ENCODE results near the gene CEACAM19. TPM values are rescaled to one million over a fixed set of nuclear protein-coding genes. Genes with fewer than 3 reads are reported as not detected.
A peak's percentile ranks its signal among the peaks of the same experiment; 100 is the strongest.
"Not testable (repeated sequence)": the region's sequence is repeated elsewhere in the genome, so short reads cannot be mapped to it uniquely, and the experiment has no call there.

Gene CEACAM19
- total and polyA plus RNA-seq, 10 of the 15 experiments (the other 5 are each of a cell fraction or from before 2014, with no cell fraction given): 0.13 to 0.31 (median 0.17) TPM; not detected in 4

GRCh38 chr19:44682807-44683206 lies 11.5 kb downstream of the CEACAM19 start:
- Histone ChIP-seq H4K20me1 (ENCODE audit: control insufficient read depth, insufficient read depth) (no peaks in the 10 kb centered on the region), H3K4me2 (ENCODE audit: control insufficient read depth, insufficient read depth) (no peak overlapping the region), H3K27ac (ENCODE audit: control insufficient read depth, insufficient read depth) (no peak overlapping the region), H3K36me3 (ENCODE audit: control insufficient read depth in 2 of 2, insufficient read depth in 2 of 2, low read length in 1 of 2) (no peaks in the 10 kb centered on the region), H3K9me3 (replicated peaks; ENCODE audit: control insufficient read depth, insufficient read depth, low read length) (no peaks in the 10 kb centered on the region), H3K4me1 (ENCODE audit: control insufficient read depth, insufficient read depth, low read length) (peaks cover 33% of the 10 kb centered on the region), H3K9ac (ENCODE audit: control insufficient read depth, insufficient read depth, low read length) (no peak overlapping the region), H3K4me3 (no peak overlapping the region), H3K79me2 (ENCODE audit: control insufficient read depth, insufficient read depth, low read length) (no peaks in the 10 kb centered on the region), H3K27me3 (replicated peaks in 1 of 2; ENCODE audit: control insufficient read depth in 2 of 2, insufficient read depth in 2 of 2, low read length in 1 of 2) (no peaks in the 10 kb centered on the region), H2AFZ (ENCODE audit: control insufficient read depth, low read depth, low read length) (no peak overlapping the region)
- SMC1A ChIA-PET (ENCODE audit: uncharacterized antibody, unreplicated experiment): interaction anchor here (1.1 to 1.2 kb wide), 2 partner anchors 25 to 90 kb away, joined by 3 to 4 read pairs; no protein-coding TSS in a partner anchor
- CTCF ChIA-PET: interaction anchor here (0.7 to 1.2 kb wide), 3 partner anchors 26 to 92 kb away, joined by 3 read pairs; no protein-coding TSS in a partner anchor
- intact Hi-C loops (cut with micrococcal nuclease; ENCODE audit: unreplicated experiment): no loop called here
- in situ Hi-C loops (cut with MboI): no loop called here
- RAD21 ChIA-PET (ENCODE audit: unreplicated experiment): no interaction called here
- FAIRE-seq: no peak
- DNase-seq (ENCODE audit: low read depth, low spot score): no peak
- ATAC-seq: no peak; the same call in 1 of the 3 replicates
- 7% methylated on average over 2 of the region's 2 CpGs for WGBS (ENCODE audit: insufficient coverage, insufficient replicate concordance, low lambda C conversion rate, missing lambda C conversion rate)
- POLR2A ChIA-PET: no interaction called here
- no TSS peak for BruUV-seq (replicated peaks)
- TF ChIP-seq SPI1 (IDR thresholded peaks at IDR 0.05; ENCODE audit: borderline replicate concordance, insufficient read depth, low read depth, low read length): peak; percentile 7; the same call in 1 of the 2 replicates
- TF ChIP-seq RUNX3 (IDR thresholded peaks at IDR 0.05; ENCODE audit: low read length): peak; percentile 36; the same call in 1 of the 2 replicates
- TF ChIP-seq NR2C1 (IDR thresholded peaks at IDR 0.05): no peak
- peak; percentile 65 for TF ChIP-seq ZZZ3 (IDR thresholded peaks at IDR 0.05; ENCODE audit: control insufficient read depth, insufficient read length, low read depth)
- peak; percentile 37; the same call in 1 of the 2 replicates for TF ChIP-seq SMARCA5 (IDR thresholded peaks at IDR 0.05)

- no TSS peak for BruUV-seq (replicated peaks)
- no peak; the same call in 2 of the 3 replicates for ATAC-seq
Measured at GRCh38 chr19:44683434-44684210, 12.3 kb downstream of the CEACAM19 start.

GRCh38 chr19:44684396-44684795 lies 13.1 kb downstream of the CEACAM19 start:
- 74% methylated on average over 3 of the region's 3 CpGs for WGBS (ENCODE audit: insufficient coverage, insufficient replicate concordance, low lambda C conversion rate, missing lambda C conversion rate)
- H3K4me3 ChIP-seq; H3K4me2 ChIP-seq (ENCODE audit: control insufficient read depth, insufficient read depth); in situ Hi-C loops (cut with MboI); RAD21 ChIA-PET (ENCODE audit: unreplicated experiment); H3K27me3 ChIP-seq (replicated peaks in 1 of 2; ENCODE audit: control insufficient read depth in 2 of 2, insufficient read depth in 2 of 2, low read length in 1 of 2); H3K9ac ChIP-seq (ENCODE audit: control insufficient read depth, insufficient read depth, low read length); ATAC-seq; H3K36me3 ChIP-seq (ENCODE audit: control insufficient read depth in 2 of 2, insufficient read depth in 2 of 2, low read length in 1 of 2); H4K20me1 ChIP-seq (ENCODE audit: control insufficient read depth, insufficient read depth); DNase-seq (ENCODE audit: low read depth, low spot score); SMC1A ChIA-PET (ENCODE audit: uncharacterized antibody, unreplicated experiment); H3K79me2 ChIP-seq (ENCODE audit: control insufficient read depth, insufficient read depth, low read length); H2AFZ ChIP-seq (ENCODE audit: control insufficient read depth, low read depth, low read length); H3K27ac ChIP-seq (ENCODE audit: control insufficient read depth, insufficient read depth); BruUV-seq (replicated peaks); H3K9me3 ChIP-seq (replicated peaks; ENCODE audit: control insufficient read depth, insufficient read depth, low read length); CTCF ChIA-PET; FAIRE-seq: not testable (repeated sequence)
- H3K4me1 ChIP-seq (ENCODE audit: control insufficient read depth, insufficient read depth, low read length): peaks cover 34% of the 10 kb centered on the region
- intact Hi-C loops (cut with micrococcal nuclease; ENCODE audit: unreplicated experiment): loop anchor here (2.0 kb wide), 1 partner anchor 30 kb away; no protein-coding TSS in a partner anchor
- POLR2A ChIA-PET: interaction anchor here (0.6 kb wide), 1 partner anchor 172 kb away, joined by 3 read pairs; no protein-coding TSS in a partner anchor

More at GRCh38 chr19:44683434-44684210, 12.3 kb downstream of the CEACAM19 start:
- 56% methylated on average over 9 of the region's 9 CpGs for WGBS (ENCODE audit: insufficient coverage, insufficient replicate concordance, low lambda C conversion rate, missing lambda C conversion rate)
- Histone ChIP-seq H3K9ac (ENCODE audit: control insufficient read depth, insufficient read depth, low read length) (no peak overlapping the region), H3K27ac (ENCODE audit: control insufficient read depth, insufficient read depth) (no peak overlapping the region), H3K4me2 (ENCODE audit: control insufficient read depth, insufficient read depth) (no peak overlapping the region), H3K27me3 (replicated peaks in 1 of 2; ENCODE audit: control insufficient read depth in 2 of 2, insufficient read depth in 2 of 2, low read length in 1 of 2) (no peaks in the 10 kb centered on the region), H3K9me3 (replicated peaks; ENCODE audit: control insufficient read depth, insufficient read depth, low read length) (no peaks in the 10 kb centered on the region), H3K4me1 (ENCODE audit: control insufficient read depth, insufficient read depth, low read length) (peaks cover 33% of the 10 kb centered on the region), H3K79me2 (ENCODE audit: control insufficient read depth, insufficient read depth, low read length) (no peaks in the 10 kb centered on the region), H3K4me3 (no peak overlapping the region), H2AFZ (ENCODE audit: control insufficient read depth, low read depth, low read length) (no peak overlapping the region), H4K20me1 (ENCODE audit: control insufficient read depth, insufficient read depth) (no peaks in the 10 kb centered on the region), H3K36me3 (ENCODE audit: control insufficient read depth in 2 of 2, insufficient read depth in 2 of 2, low read length in 1 of 2) (no peaks in the 10 kb centered on the region)
- POLR2A ChIA-PET: interaction anchor here (0.6 kb wide), 2 partner anchors 173 to 1222 kb away, joined by 3 read pairs; no protein-coding TSS in a partner anchor
- no peak for TF ChIP-seq SMAD1 (IDR thresholded peaks at IDR 0.05; ENCODE audit: low read depth, partially characterized antibody)
- no peak for TF ChIP-seq EED (IDR thresholded peaks at IDR 0.05; ENCODE audit: low read depth)
- in situ Hi-C loops (cut with MboI): no loop called here
- SMC1A ChIA-PET (ENCODE audit: uncharacterized antibody, unreplicated experiment): no interaction called here
- CTCF ChIA-PET: interaction anchor here (1.2 kb wide), 1 partner anchor 91 kb away, joined by 3 read pairs; no protein-coding TSS in a partner anchor
- FAIRE-seq: no peak
- RAD21 ChIA-PET (ENCODE audit: unreplicated experiment): no interaction called here
- intact Hi-C loops (cut with micrococcal nuclease; ENCODE audit: unreplicated experiment): loop anchor here (2.0 kb wide), 1 partner anchor 29 kb away; no protein-coding TSS in a partner anchor
- no peak for DNase-seq (ENCODE audit: low read depth, low spot score)
